PFSK-1 (cell line): ENCODE results near the gene MYEOV.

Source experiments
- FOXP2 ChIP-seq: optimal IDR thresholded peaks from 2 replicates; pipeline ENCODE3; 2011; ENCODE audit warnings: borderline replicate concordance, control low read depth, inconsistent platforms; ENCODE audit not compliant: insufficient read depth; ENCODE audit errors: extremely low read length, extremely low read depth
- POLR2AphosphoS5 ChIP-seq: IDR thresholded peaks from 2 replicates; pipeline ENCODE4 v1.6.1; 2012; ENCODE audit warnings: low read depth, mild to moderate bottlenecking, control low read depth, low read length, moderate library complexity
- REST ChIP-seq, 2 experiments: IDR thresholded peaks; 2 replicates each; pipeline versions ENCODE4 v1.6.1 to v1.8.0; 2011 to 2012; ENCODE audit warnings: low read depth in 2 of 2, low read length in 2 of 2, control low read depth in 1 of 2, inconsistent platforms in 1 of 2, mild to moderate bottlenecking in 1 of 2, moderate library complexity in 1 of 2; ENCODE audit not compliant: insufficient read depth in 1 of 2

- TF ChIP-seq REST (IDR thresholded peaks at IDR 0.05; ENCODE audit: insufficient read depth in 1 of 2, low read depth in 2 of 2, low read length in 2 of 2): no peak
- no peak for TF ChIP-seq POLR2AphosphoS5
- no peak for TF ChIP-seq FOXP2
Measured at GRCh38 chr11:69291459-69292110, 2.4 kb upstream of the MYEOV start.
